ENCODE measurements around the gene GALNT17.

GALNT17 gene

GRCh38 chr7:71285571-71286145, 153.7 kb downstream of the GALNT17 start:
- DNase-seq (ENCODE audit: low spot score), result no peak

GRCh38 chr7:71286336-71286735, 154.4 kb downstream of the GALNT17 start:
- no peak for DNase-seq (ENCODE audit: low spot score)

- DNase-seq (ENCODE audit: low spot score), result no peak
These were observed 155.0 kb downstream of the GALNT17 start for GRCh38 chr7:71286924-71287323.

GRCh38 chr7:71290452-71290851, 158.5 kb downstream of the GALNT17 start:
- no peak for DNase-seq (ENCODE audit: low spot score)

GRCh38 chr7:71298378-71298777, 166.4 kb downstream of the GALNT17 start:
- DNase-seq (ENCODE audit: low spot score), result no peak

- no peak for DNase-seq (ENCODE audit: low spot score)
These were observed 168.1 kb downstream of the GALNT17 start for GRCh38 chr7:71300086-71300485.

- DNase-seq (ENCODE audit: low spot score), result no peak
These were observed 168.7 kb downstream of the GALNT17 start for GRCh38 chr7:71300603-71301002.

- DNase-seq (ENCODE audit: low spot score), result no peak
These were observed 169.2 kb downstream of the GALNT17 start for GRCh38 chr7:71301167-71301566.

GRCh38 chr7:71303566-71303965, 171.6 kb downstream of the GALNT17 start:
- DNase-seq (ENCODE audit: low spot score), result no peak

GRCh38 chr7:71308096-71308495, 176.2 kb downstream of the GALNT17 start:
- DNase-seq (ENCODE audit: low spot score), result no peak

GRCh38 chr7:71311576-71311975, 179.6 kb downstream of the GALNT17 start:
- DNase-seq (ENCODE audit: low spot score), result no peak

- no peak for DNase-seq (ENCODE audit: low spot score)
These were observed 181.0 kb downstream of the GALNT17 start for GRCh38 chr7:71312755-71313490.

- DNase-seq (ENCODE audit: low spot score), result no peak
These were observed 181.6 kb downstream of the GALNT17 start for GRCh38 chr7:71313553-71313952.

GRCh38 chr7:71320916-71321315, 189.0 kb downstream of the GALNT17 start:
- DNase-seq (ENCODE audit: low spot score), result no peak

GRCh38 chr7:71322201-71322600, 190.3 kb downstream of the GALNT17 start:
- DNase-seq (ENCODE audit: low spot score), result no peak

GRCh38 chr7:71323726-71324125, 191.8 kb downstream of the GALNT17 start:
- DNase-seq (ENCODE audit: low spot score), result no peak

GRCh38 chr7:71325151-71325550, 193.2 kb downstream of the GALNT17 start:
- DNase-seq (ENCODE audit: low spot score), result no peak

GRCh38 chr7:71326595-71326994, 194.7 kb downstream of the GALNT17 start:
- no peak for DNase-seq (ENCODE audit: low spot score)

GRCh38 chr7:71327946-71328345, 196.0 kb downstream of the GALNT17 start:
- DNase-seq (ENCODE audit: low spot score), result no peak

GRCh38 chr7:71329030-71329660, 197.2 kb downstream of the GALNT17 start:
- DNase-seq (ENCODE audit: low spot score), result no peak

- DNase-seq (ENCODE audit: low spot score), result no peak
These were observed 200.3 kb downstream of the GALNT17 start for GRCh38 chr7:71332207-71332606.

- DNase-seq (ENCODE audit: low spot score), result no peak
These were observed 202.6 kb downstream of the GALNT17 start for GRCh38 chr7:71334541-71334940.

GRCh38 chr7:71338866-71339265, 206.9 kb downstream of the GALNT17 start:
- no peak for DNase-seq (ENCODE audit: low spot score)
